OCI-M2 (cell line): ENCODE results near the gene CFAP20DC.
"Not testable (repeated sequence)": the region's sequence is repeated elsewhere in the genome, so short reads cannot be mapped to it uniquely, and the experiment has no call there.

Experiments used
- DNase-seq: peaks from one replicate; lab custom pipeline; 2025; ENCODE audit not compliant: unreplicated experiment; lab: John Stamatoyannopoulos, UW

The CFAP20DC gene

GRCh38 chr3:59023612-59024011 is 26.2 kb downstream of the CFAP20DC start:
- DNase-seq: no peak

DNA sequence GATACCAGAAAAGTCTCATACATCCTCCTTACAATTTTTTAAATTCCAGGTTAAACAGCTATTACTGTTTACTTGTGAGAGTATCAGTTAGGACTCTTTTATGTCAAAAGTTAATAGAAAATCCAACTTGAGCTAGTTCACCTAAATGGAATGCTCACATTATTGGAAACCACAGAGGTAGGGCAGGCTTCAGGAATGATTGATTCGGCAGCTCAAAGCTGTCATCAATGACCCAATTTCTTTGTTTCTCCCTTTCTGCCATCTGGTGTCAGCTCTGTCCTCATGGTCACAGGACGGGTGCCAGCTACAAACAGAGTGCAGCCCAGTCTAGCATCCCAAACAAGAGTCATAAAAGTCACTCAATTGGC is 32.2 kb downstream of the CFAP20DC start:
- DNase-seq: no peak

GRCh38 chr3:59016930-59017616 is 32.8 kb downstream of the CFAP20DC start:
- DNase-seq: no peak

GRCh38 chr3:59013611-59014010 is 36.2 kb downstream of the CFAP20DC start:
- DNase-seq: no peak

GRCh38 chr3:59006634-59007517 is 42.9 kb downstream of the CFAP20DC start:
- no peak for DNase-seq

- DNase-seq: no peak
Measured at GRCh38 chr3:59001675-59002074, 48.1 kb downstream of the CFAP20DC start.

GRCh38 chr3:58999774-59000160 is 50.1 kb downstream of the CFAP20DC start:
- DNase-seq: no peak

GRCh38 chr3:58999134-58999773 is 50.6 kb downstream of the CFAP20DC start:
- DNase-seq: no peak

DNA sequence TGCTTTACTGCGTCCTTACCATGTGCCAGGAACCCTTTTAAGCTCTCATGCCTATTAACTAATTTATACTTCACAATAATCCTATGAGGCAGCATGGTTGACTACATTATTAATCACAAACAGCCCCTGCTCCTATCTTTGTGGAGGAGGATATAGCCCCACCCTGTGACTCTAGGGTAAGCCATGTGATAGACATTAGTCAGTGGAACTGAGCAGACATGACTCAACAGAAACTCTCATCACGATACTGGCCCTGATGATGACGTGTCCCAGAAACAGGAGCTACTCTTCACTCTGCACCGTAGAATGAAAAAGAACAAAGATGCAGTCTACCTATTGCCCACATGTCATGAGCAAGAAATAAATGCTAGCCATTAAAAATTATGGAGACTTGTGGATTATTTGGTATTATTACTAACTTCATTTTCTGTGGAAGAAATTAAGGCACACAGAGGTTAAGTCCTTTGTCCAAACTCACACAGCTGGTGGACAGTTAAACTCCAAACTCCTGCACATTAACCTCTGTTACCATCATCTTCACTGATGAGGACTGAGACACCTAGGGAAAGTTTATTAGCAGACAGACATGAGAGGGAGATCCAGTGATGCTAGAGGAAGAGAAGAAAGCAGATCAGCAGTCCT is 51.2 kb downstream of the CFAP20DC start:
- no peak for DNase-seq

DNA sequence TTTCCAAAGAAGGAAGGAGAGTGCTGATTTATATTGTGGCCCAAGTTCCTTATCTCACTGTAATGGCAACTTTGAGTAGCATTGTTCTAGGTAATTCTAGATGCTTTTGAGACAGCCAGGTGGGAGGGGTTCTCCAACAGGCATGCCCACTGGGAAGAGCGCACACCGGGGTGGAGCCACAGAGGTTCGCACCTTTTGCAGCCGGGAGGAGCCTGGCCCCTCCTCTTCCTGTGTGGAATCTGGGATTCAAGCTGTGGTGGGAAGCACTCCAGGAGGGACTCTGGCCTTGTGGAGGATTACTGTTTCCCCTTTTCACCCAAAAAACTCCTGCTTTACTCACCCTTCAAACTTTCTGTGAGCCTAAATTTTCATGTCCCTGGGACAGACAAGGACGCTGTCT is 53.1 kb downstream of the CFAP20DC start:
- DNase-seq: no peak

DNA sequence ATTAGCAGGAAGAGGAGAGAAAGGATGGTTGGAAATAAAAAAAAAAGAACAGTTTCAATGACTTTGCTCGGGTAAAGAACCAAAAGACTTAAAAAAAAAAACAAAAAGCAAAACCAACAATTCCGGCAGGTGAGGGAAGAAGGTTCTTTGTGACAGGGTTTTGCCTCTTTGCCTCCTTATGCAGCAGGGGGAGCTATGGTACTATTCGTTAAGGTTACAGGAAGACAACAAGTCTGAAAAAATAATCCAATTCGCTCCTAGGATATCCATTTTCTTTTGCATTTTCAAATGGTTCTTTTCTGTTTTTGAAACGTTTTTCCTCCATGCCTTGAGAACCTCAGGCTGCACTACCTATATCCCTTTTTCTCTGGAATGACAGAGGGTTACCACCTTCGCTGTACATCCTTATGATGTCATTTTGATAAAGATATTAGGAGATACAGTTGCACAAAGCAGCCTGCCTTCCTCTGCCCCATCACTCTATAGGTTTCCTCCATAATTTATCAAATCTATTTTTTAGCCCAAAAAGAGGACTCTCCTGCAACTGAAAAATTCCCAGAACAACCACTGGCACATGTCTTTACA is 55.0 kb downstream of the CFAP20DC start:
- DNase-seq: no peak

DNA sequence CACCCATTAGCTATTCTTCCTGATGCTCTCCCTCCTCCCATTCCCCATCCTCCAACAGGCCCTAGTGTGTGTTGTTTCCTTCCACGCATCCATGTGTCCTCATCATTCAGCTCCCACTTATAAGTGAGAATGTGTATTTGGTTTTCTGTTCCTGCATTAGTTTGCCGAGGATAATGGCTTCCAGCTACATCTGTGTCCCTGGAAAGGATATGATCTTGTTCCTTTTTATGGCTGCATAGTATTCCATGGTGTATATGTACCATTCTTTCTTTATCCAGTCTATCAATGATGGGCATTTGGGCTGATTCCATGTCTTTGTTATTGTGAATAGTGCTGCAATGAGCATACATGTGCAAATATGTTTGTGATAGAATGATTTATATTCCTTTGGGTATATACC is 56.3 kb downstream of the CFAP20DC start:
- DNase-seq: no peak

DNA sequence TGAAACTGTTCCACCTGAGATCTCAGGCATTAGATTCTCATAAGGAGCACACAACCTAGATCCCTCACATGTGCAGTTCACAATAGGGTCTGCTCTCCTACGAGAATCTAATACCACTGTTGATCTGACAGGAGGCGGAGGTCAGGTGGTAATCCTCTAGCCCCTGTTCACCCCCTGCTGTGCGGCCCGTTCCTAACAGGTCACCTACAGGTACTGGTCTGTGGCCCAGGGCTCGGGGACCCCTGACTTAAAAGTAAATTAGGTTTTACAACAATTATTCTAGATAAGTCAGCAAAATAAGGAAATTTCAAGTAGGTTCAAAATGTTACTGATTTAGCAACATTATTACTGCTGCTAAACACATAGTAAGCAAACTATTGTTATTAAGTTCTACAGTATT is 58.2 kb downstream of the CFAP20DC start:
- no peak for DNase-seq

DNA sequence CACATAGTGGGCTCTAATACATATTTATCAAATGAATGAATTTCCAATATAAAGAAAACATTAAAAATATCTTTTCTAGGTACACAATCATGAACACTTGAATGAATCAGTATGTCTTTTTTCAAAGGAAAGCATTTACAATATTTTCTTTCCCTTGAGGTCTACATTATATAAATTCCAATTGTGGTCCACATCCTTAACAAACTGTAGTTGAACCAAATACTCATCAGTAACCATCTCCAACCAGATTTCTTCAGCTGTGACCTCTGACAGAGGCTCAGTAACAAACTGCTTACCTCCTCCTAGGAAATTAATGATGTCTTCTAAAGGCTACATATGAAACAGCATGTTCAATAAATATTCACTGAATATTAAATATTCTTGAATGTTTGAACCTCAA is 58.8 kb downstream of the CFAP20DC start:
- DNase-seq: no peak

DNA sequence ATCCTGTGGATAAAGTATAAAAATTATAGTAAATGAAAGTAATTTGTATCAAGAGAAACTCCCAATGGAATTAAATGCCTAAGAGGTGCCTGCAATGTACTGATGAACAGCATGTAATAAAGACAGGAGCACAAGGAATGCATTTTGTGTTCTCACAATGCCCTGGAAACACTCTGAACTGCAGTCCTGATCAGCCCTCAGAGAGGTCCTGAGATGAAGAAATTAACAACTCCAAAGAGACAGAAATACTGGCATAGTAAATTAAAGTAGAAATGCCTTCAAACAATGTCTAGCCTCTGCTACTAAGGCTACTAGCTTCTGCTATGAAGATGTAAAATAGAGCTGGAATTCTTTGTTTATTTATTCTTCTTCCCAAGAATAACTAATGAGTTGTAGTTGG is 59.9 kb downstream of the CFAP20DC start:
- no peak for DNase-seq

- DNase-seq: no peak
Measured at GRCh38 chr3:58989163-58989562, 60.7 kb downstream of the CFAP20DC start.

DNA sequence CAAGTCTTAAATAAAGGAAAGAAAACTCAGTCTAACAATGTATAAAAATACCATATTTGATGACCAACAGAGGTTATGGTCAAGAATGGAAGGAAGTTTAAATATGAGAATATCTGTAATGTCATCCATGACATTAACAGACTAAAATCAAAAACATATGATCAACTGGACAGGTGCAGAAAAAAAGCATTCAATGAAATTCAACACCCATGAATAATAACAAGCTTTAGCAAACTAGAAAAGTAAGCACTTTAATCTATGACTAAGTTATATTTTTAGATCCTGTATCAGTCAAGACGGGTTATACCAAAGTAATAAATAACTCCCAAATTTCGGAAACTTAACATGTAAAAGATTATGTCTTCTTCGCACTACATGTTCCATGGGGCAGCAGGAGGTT is 61.8 kb downstream of the CFAP20DC start:
- DNase-seq: no peak

DNA sequence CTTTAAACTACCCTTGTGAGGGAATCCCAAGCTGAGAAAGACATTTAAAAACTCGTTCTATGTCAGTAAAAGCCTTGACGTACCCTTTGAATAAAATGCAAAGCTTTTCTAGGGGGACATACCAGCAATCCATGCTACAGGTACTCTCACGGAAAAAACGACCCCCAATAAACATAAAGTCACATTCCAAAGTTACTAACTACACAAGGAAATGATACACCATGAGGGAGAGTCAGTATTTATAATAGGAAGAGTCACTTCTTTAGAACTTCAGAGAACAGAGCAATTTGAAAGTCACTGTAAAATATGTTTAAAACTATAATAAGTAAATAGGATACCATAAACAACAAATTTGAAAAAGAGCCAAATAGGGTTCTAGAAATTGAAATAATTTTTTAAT is 63.2 kb downstream of the CFAP20DC start:
- no peak for DNase-seq

DNA sequence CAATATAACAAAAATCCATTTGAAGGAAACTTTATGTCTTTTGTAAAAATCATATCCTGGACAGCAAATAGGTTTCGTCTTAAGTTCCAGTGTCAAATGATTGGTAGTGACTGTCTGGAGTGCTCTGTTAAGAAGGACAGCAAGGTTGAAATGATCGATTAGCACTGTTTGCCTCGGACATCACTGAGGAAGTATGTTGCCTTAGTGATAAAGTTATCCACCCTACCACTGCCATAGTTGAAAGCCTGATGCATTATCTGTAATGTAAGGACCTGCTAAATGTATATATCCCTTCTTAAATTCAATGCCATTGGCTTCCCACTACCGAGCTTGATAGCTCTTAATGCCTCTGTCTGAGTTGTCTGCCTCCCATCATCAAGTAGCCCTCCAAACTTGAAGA is 70.0 kb downstream of the CFAP20DC start:
- no peak for DNase-seq

DNA sequence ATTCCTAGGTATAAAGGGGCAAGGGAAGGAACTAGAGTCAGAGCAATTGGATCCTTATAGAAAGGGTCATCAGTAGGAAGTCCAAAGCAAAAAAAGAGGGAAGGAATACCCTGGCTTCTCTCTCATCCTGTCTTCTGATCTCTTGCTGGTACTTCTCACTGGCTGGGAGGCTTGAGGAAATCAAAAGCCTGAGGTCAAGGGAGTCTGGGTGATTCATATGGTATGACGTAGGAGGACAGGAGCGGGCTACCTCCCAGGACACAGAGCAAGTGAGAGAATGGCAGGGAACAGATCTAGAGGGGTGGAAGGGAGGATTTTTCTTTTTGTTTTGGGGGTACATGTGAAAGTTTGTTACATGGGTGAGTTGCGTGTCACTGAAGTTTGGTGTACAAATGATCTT is 76.0 kb downstream of the CFAP20DC start:
- no peak for DNase-seq

DNA sequence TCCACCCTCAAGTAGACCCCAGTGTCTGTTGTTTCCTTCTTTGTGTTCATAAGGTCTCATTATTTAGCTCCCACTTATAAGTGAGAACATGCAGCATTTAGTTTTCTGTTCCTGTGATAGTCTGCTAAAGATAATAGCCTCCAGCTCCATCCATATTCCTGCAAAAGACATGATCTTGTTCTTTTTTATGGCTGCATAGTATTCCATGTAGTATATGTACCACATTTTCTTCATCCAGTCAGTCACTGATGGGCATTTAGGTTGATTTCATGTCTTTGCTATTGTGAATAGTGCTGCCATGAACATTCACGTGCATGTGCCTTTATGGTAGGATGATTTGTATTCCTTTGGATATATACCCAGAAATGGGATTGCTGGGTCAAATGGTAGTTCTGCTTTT is 82.0 kb downstream of the CFAP20DC start:
- not testable (repeated sequence) for DNase-seq
